IMR-90 (cell line): ENCODE measurements around the gene ERC2. TPM values are rescaled to one million over a fixed set of nuclear protein-coding genes. Genes with fewer than 3 reads are reported as not detected.
A peak's percentile ranks its signal among the peaks of the same experiment; 100 is the strongest.

Source experiments
- ATAC-seq: fragments of 200-7000 bp; cut with Tn5 transposase; 2 replicates; pipeline ENCODE4 v1.9.1; 2020; ENCODE audit warnings: low read depth, mild to moderate bottlenecking, moderate library complexity
- BruUV-seq: library from RNA; stranded (reverse); fragments of 400-500 nt; replicated peaks from 2 replicates; lab custom pipeline; 2021; lab: Mats Ljungman, UMichigan
- CTCF ChIA-PET: fragments of 300-600 bp; formaldehyde crosslinking; extraction: SDS; loops from one replicate; lab custom pipeline; 2021; ENCODE audit warnings: antibody characterized with exemption; lab: Yijun Ruan, JAX
- POLR2A ChIA-PET: fragments of 300-600 bp; sonication (Branson Sonifier 250); formaldehyde crosslinking; loops from one replicate; lab custom pipeline; 2022; ENCODE audit warnings: antibody characterized with exemption; ENCODE audit not compliant: unreplicated experiment; lab: Charles Lee
- DNase-seq: peaks from one replicate; pipeline ENCODE4 v3.0.0; 2013
- H2AFZ ChIP-seq: replicated peaks from 2 replicates; pipeline ENCODE3; 2013; ENCODE audit warnings: low read length, mild to moderate bottlenecking; ENCODE audit not compliant: poor library complexity
- H2AK5ac ChIP-seq: 2 replicates; pipeline ENCODE4 v1.6.1; 2013; ENCODE audit warnings: low read depth, low read length, inconsistent platforms
- H2AK9ac ChIP-seq: replicated peaks from 2 replicates; pipeline ENCODE3; 2013; ENCODE audit warnings: mild to moderate bottlenecking, low read depth, low read length, moderate library complexity; ENCODE audit not compliant: poor library complexity
- H2BK120ac ChIP-seq: 2 replicates; pipeline ENCODE4 v1.6.1; 2013; ENCODE audit warnings: low read depth, low read length, inconsistent platforms
- H2BK15ac ChIP-seq: 3 replicates; pipeline ENCODE4 v1.6.1; 2013; ENCODE audit warnings: low read depth, low read length, inconsistent platforms
- H2BK20ac ChIP-seq: 2 replicates; pipeline ENCODE4 v1.6.1; 2013; ENCODE audit warnings: low read depth, mild to moderate bottlenecking, inconsistent platforms, low read length, moderate library complexity
- H2BK5ac ChIP-seq: 2 replicates; pipeline ENCODE4 v1.6.1; 2013; ENCODE audit warnings: mild to moderate bottlenecking, low read depth, low read length, inconsistent platforms; ENCODE audit not compliant: poor library complexity, severe bottlenecking
- H3K14ac ChIP-seq: replicated peaks from 2 replicates; pipeline ENCODE4 v1.6.1; 2013; ENCODE audit warnings: low read depth, low read length, inconsistent platforms
- H3K18ac ChIP-seq: 2 replicates; pipeline ENCODE4 v1.6.1; 2013; ENCODE audit warnings: low read depth, low read length, control low read depth
- H3K23ac ChIP-seq: 2 replicates; pipeline ENCODE4 v1.6.1; 2013; ENCODE audit warnings: low read depth, low read length, inconsistent platforms
- H3K27ac ChIP-seq: 2 replicates; pipeline ENCODE4 v1.5.1; 2013; ENCODE audit warnings: mild to moderate bottlenecking, control low read depth, low read length; ENCODE audit not compliant: insufficient read depth
- H3K27me3 ChIP-seq: 2 replicates; pipeline ENCODE4 v1.6.1; 2013; ENCODE audit warnings: low read length; ENCODE audit not compliant: control insufficient read depth, insufficient read depth
- H3K36me3 ChIP-seq: 2 replicates; pipeline ENCODE4 v1.6.1; 2013; ENCODE audit warnings: low read length, mixed read lengths; ENCODE audit not compliant: control insufficient read depth, insufficient read depth
- H3K4ac ChIP-seq: 2 replicates; pipeline ENCODE4 v1.6.1; 2013; ENCODE audit warnings: low read depth, low read length, inconsistent platforms
- H3K4me1 ChIP-seq: 2 replicates; pipeline ENCODE4 v1.6.1; 2013; ENCODE audit warnings: low read length, mixed read lengths; ENCODE audit not compliant: control insufficient read depth, insufficient read depth
- H3K4me2 ChIP-seq: 2 replicates; pipeline ENCODE4 v1.6.1; 2013; ENCODE audit warnings: low read depth, mild to moderate bottlenecking, control low read depth, low read length, moderate library complexity
- H3K4me3 ChIP-seq: 2 replicates; pipeline ENCODE4 v1.5.1; 2013; ENCODE audit warnings: low read depth, mild to moderate bottlenecking, control low read depth, low read length, moderate library complexity; ENCODE audit not compliant: insufficient read depth
- H3K56ac ChIP-seq: 2 replicates; pipeline ENCODE4 v1.6.1; 2013; ENCODE audit warnings: low read length, inconsistent platforms; ENCODE audit not compliant: insufficient read depth; ENCODE audit errors: extremely low read depth
- H3K79me1 ChIP-seq, 2 experiments: 2 replicates each; pipeline ENCODE4 v1.6.1; 2013; ENCODE audit warnings: low read length in 2 of 2, inconsistent platforms in 1 of 2, low read depth in 1 of 2
- H3K9ac ChIP-seq: 2 replicates; pipeline ENCODE4 v1.6.1; 2013; ENCODE audit warnings: low read depth, low read length, control low read depth
- H3K9me1 ChIP-seq: 2 replicates; pipeline ENCODE4 v1.6.1; 2013; ENCODE audit warnings: low read length, inconsistent platforms; ENCODE audit not compliant: insufficient read depth
- H3K9me3 ChIP-seq: 2 replicates; pipeline ENCODE4 v1.6.1; 2013; ENCODE audit warnings: low read length; ENCODE audit not compliant: control insufficient read depth, insufficient read depth
- H4K20me1 ChIP-seq: 2 replicates; pipeline ENCODE4 v1.6.1; 2013; ENCODE audit warnings: low read length, inconsistent platforms; ENCODE audit not compliant: insufficient read depth
- H4K5ac ChIP-seq: 2 replicates; pipeline ENCODE4 v1.6.1; 2013; ENCODE audit warnings: mild to moderate bottlenecking, low read depth, low read length, control low read depth
- H4K8ac ChIP-seq, 2 experiments: 2 replicates each; pipeline ENCODE4 v1.6.1; 2013; ENCODE audit warnings: low read depth in 2 of 2, low read length in 2 of 2, control low read depth in 1 of 2, inconsistent platforms in 1 of 2
- H4K91ac ChIP-seq: 2 replicates; pipeline ENCODE4 v1.6.1; 2013; ENCODE audit warnings: low read depth, low read length, inconsistent platforms; ENCODE audit not compliant: insufficient read depth
- CEBPB ChIP-seq: IDR thresholded peaks from 2 replicates; pipeline ENCODE4 v1.6.1; 2012; ENCODE audit warnings: low read depth, low read length, improper control_type of control experiment
- ELK1 ChIP-seq: fragments of 150-350 bp; IDR thresholded peaks from 2 replicates; pipeline ENCODE4 v1.6.1; 2016; ENCODE audit warnings: low read depth, mild to moderate bottlenecking, low read length, moderate library complexity, borderline replicate concordance
- MAZ ChIP-seq: IDR thresholded peaks from 2 replicates; pipeline ENCODE4 v1.6.1; 2012; ENCODE audit warnings: low read depth, mild to moderate bottlenecking, low read length, improper control_type of control experiment, moderate library complexity, borderline replicate concordance
- MXI1 ChIP-seq: IDR thresholded peaks from 2 replicates; pipeline ENCODE4 v1.6.1; 2012; ENCODE audit warnings: low read depth, mild to moderate bottlenecking, low read length, moderate library complexity, borderline replicate concordance
- NFE2L2 ChIP-seq: fragments of 150-350 bp; IDR thresholded peaks from 2 replicates; pipeline ENCODE4 v1.6.1; 2016; ENCODE audit warnings: low read depth, mild to moderate bottlenecking, low read length
- POLR2A ChIP-seq: IDR thresholded peaks from 2 replicates; pipeline ENCODE4 v1.6.1; 2012; ENCODE audit warnings: mild to moderate bottlenecking, low read depth, low read length
- RAD21 ChIP-seq: IDR thresholded peaks from 2 replicates; pipeline ENCODE4 v1.6.1; 2012; ENCODE audit warnings: low read length, improper control_type of control experiment
- RCOR1 ChIP-seq: IDR thresholded peaks from 2 replicates; pipeline ENCODE4 v1.6.1; 2012; ENCODE audit warnings: mild to moderate bottlenecking, low read length, improper control_type of control experiment; ENCODE audit not compliant: insufficient replicate concordance
- USF2 ChIP-seq: fragments of 150-350 bp; IDR thresholded peaks from 2 replicates; pipeline ENCODE4 v1.6.1; 2017; ENCODE audit warnings: mild to moderate bottlenecking, antibody characterized with exemption, low read length, low read depth
- WGBS, 2 experiments: methylation state at CpG; one replicate each; pipeline versions ENCODE4 v1.1.5 to v1.1.7; 2013; ENCODE audit warnings: missing lambda C conversion rate in 2 of 2; ENCODE audit not compliant: insufficient read length in 1 of 2; ENCODE audit errors: extremely low coverage in 2 of 2; 5-methylcytosine and 5-hydroxymethylcytosine counted together
- dilution Hi-C: fragments of 300-500 bp; cut with HindIII; formaldehyde crosslinking; loops from one replicate; pipeline ENCODE4 v1.14.3; 2018; ENCODE audit warnings: low sequenced_read_pairs; ENCODE audit not compliant: unreplicated experiment
- in situ Hi-C: fragments of 300-500 bp; cut with MboI; formaldehyde crosslinking; loops from 3 replicates; pipeline ENCODE4 v1.14.3; 2019; ENCODE audit warnings: low sequenced_read_pairs, inconsistent platforms, mixed read lengths
- intact Hi-C: fragments of 100-400 bp; cut with micrococcal nuclease; formaldehyde crosslinking; loops from 2 replicates; pipeline ENCODE4 v1.10.0; 2022
- polyA plus RNA-seq, 3 experiments: library from polyadenylated mRNA; depleted of rRNA; stranded (reverse); fragments of >200 nt; gene quantifications; 2 replicates each; pipeline ENCODE4 v1.2.3, GENCODE V29; 2012; ENCODE audit warnings: low replicate concordance in 1 of 3
- total RNA-seq: library from RNA; depleted of rRNA; stranded (reverse); fragments of >200 nt; gene quantifications from 2 replicates; pipeline ENCODE4 v1.2.3, GENCODE V29; 2012

Gene ERC2
- total and polyA plus RNA-seq, 2 of the 4 experiments (the other 2 are of a cell fraction), result 0.17 to 0.18 TPM

- Histone ChIP-seq H4K5ac (no peak overlapping the region), H3K4ac (no peak overlapping the region; the same call in 1 of the 2 replicates), H3K23ac (no peak overlapping the region), H2AFZ (peak overlapping the region; percentile 61), H3K9ac (no peak overlapping the region), H3K9me1 (no peaks in the 10 kb centered on the region; the same call in 1 of the 2 replicates), H3K27ac (no peak overlapping the region), H3K18ac (no peak overlapping the region; the same call in 1 of the 2 replicates), H3K9me3 (no peaks in the 10 kb centered on the region), H4K91ac (no peak overlapping the region), H4K8ac (peak overlapping the region in 1 of 2 experiments; percentile 7; a peak in 1 of 4 replicates), H3K27me3 (no peaks in the 10 kb centered on the region), H3K14ac (no peak overlapping the region), H2AK5ac (no peak overlapping the region), H3K4me3 (no peak overlapping the region), H2AK9ac (no peak overlapping the region), H2BK15ac (no peak overlapping the region), H2BK20ac (no peak overlapping the region), H2BK5ac (no peak overlapping the region), H2BK120ac (no peak overlapping the region), H3K4me1 (peaks cover 14% of the 10 kb centered on the region; the same call in 1 of the 2 replicates), H3K56ac (no peak overlapping the region), H3K4me2 (no peak overlapping the region; the same call in 1 of the 2 replicates), H3K36me3 (no peaks in the 10 kb centered on the region), H3K79me1 (no peaks in the 10 kb centered on the region), H4K20me1 (no peaks in the 10 kb centered on the region)
- TF ChIP-seq MXI1 (no peak), POLR2A (no peak), MAZ (no peak), RAD21 (no peak), ELK1 (no peak), USF2 (no peak), CEBPB (no peak), RCOR1 (no peak), NFE2L2 (no peak)
- intact Hi-C loops, result no loop called here
- no CpG with 5 or more reads among the region's 5 CpGs for WGBS, 2 experiments
- DNase-seq (no peak), ATAC-seq (no peak)
- dilution Hi-C loops, result no loop called here
- no TSS peak for BruUV-seq
- in situ Hi-C loops, result no loop called here
- ChIA-PET POLR2A (no interaction called here), CTCF (interaction anchor here (0.6 kb wide), 1 partner anchor 36 kb away, joined by 3 read pairs; no protein-coding TSS in a partner anchor)
Observed at GRCh38 chr3:55854494-55854893, 613.8 kb downstream of the ERC2 start.
